ENCODE data around the gene EDNRA. TPM values are rescaled to one million over a fixed set of nuclear protein-coding genes. Genes with fewer than 3 reads are reported as not detected.

The EDNRA gene
- total RNA-seq, 1 experiment from 2014 or later, result 0.13 TPM

GRCh38 chr4:147492761-147493160 lies 11.9 kb downstream of the EDNRA start:
- Histone ChIP-seq H3K4me3 (ENCODE audit: low read depth in 2 of 2, low read length in 2 of 2) (no peak overlapping the region), H3K27ac (ENCODE audit: low read length) (no peak overlapping the region), H3K27me3 (ENCODE audit: control insufficient read depth, insufficient read depth, low read length) (no peaks in the 10 kb centered on the region), H3K36me3 (ENCODE audit: control insufficient read depth, insufficient read depth, low read length) (no peaks in the 10 kb centered on the region), H3K9me3 (ENCODE audit: control insufficient read depth, insufficient read depth, low read depth, low read length) (no peaks in the 10 kb centered on the region), H3K4me1 (ENCODE audit: control insufficient read depth, insufficient read depth, low read length) (no peaks in the 10 kb centered on the region)
- TF ChIP-seq REST (IDR thresholded peaks at IDR 0.05; ENCODE audit: insufficient read depth in 1 of 2, low read depth in 2 of 2, low read length in 1 of 2) (no peak), CTCF (IDR thresholded peaks at IDR 0.05) (no peak), TCF7L2 (IDR thresholded peaks at IDR 0.05; ENCODE audit: low read depth, low read length) (no peak), SIN3A (IDR thresholded peaks at IDR 0.05; ENCODE audit: borderline replicate concordance, insufficient read depth, low read depth, low read length) (no peak), POLR2AphosphoS5 (IDR thresholded peaks at IDR 0.05; ENCODE audit: low read depth, low read length) (no peak)
- ChIA-PET POLR2A (no interaction called here), CTCF (no interaction called here)
- in situ Hi-C loops (cut with HindIII; ENCODE audit: low pct_unique_long_range_greater_than_20kb, low sequenced_read_pairs), result no loop called here
- BruUV-seq (replicated peaks), result no TSS peak
- intact Hi-C loops (cut with micrococcal nuclease; ENCODE audit: unreplicated experiment), result no loop called here
- DNase-seq (ENCODE audit: low read depth, low spot score) (no peak), ATAC-seq (no peak)

DNA sequence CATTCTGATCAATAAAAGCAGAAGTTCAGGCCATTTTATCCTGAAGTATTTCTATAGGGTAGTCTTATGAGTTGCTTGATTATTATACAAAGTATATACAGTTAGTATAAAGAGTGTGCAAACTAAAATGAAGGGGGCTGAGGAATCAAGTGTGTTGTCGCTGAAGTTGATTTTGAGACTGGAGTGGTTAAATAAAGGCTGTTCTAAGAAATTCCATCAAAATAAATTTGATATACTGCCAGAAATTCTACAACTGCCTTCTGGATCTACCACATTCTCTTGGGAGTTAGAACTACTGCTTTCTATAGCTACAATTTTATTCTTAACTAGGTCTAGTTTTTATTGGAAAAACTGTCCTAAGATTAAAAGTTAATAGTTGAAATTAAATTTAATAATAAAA lies 12.4 kb downstream of the EDNRA start:
- ChIA-PET POLR2A (no interaction called here), CTCF (no interaction called here)
- in situ Hi-C loops (cut with HindIII; ENCODE audit: low pct_unique_long_range_greater_than_20kb, low sequenced_read_pairs), result no loop called here
- no peak overlapping the region for H3K4me3 ChIP-seq (ENCODE audit: low read depth in 2 of 2, low read length in 2 of 2)
- intact Hi-C loops (cut with micrococcal nuclease; ENCODE audit: unreplicated experiment), result no loop called here
- no peak overlapping the region for H3K27ac ChIP-seq (ENCODE audit: low read length)
- DNase-seq (ENCODE audit: low read depth, low spot score) (no peak), ATAC-seq (no peak)
- no TSS peak for BruUV-seq (replicated peaks)
- no peaks in the 10 kb centered on the region for H3K9me3 ChIP-seq (ENCODE audit: control insufficient read depth, insufficient read depth, low read depth, low read length)
- no peaks in the 10 kb centered on the region for H3K36me3 ChIP-seq (ENCODE audit: control insufficient read depth, insufficient read depth, low read length)
- TF ChIP-seq REST (IDR thresholded peaks at IDR 0.05; ENCODE audit: insufficient read depth in 1 of 2, low read depth in 2 of 2, low read length in 1 of 2), result no peak
- TF ChIP-seq CTCF (IDR thresholded peaks at IDR 0.05), result no peak
- TF ChIP-seq TCF7L2 (IDR thresholded peaks at IDR 0.05; ENCODE audit: low read depth, low read length), result no peak
- TF ChIP-seq SIN3A (IDR thresholded peaks at IDR 0.05; ENCODE audit: borderline replicate concordance, insufficient read depth, low read depth, low read length), result no peak
- H3K27me3 ChIP-seq (ENCODE audit: control insufficient read depth, insufficient read depth, low read length), result no peaks in the 10 kb centered on the region
- no peaks in the 10 kb centered on the region for H3K4me1 ChIP-seq (ENCODE audit: control insufficient read depth, insufficient read depth, low read length)
